Measurements from ENCODE around the gene FYB1.
"Not testable (repeated sequence)": the region's sequence is repeated elsewhere in the genome, so short reads cannot be mapped to it uniquely, and the experiment has no call there.

The FYB1 gene

GRCh38 chr5:39219437-39219836 is at the start of gene FYB1:
TSS of gene FYB1 (minus strand) at chr5:39219563. CDS start at chr5:39202960, 16,603 bp downstream.
- peak; percentile 26 for DNase-seq

- DNase-seq = no peak
Measured at GRCh38 chr5:39267186-39267585, 47.8 kb upstream of the FYB1 start.

- no peak for DNase-seq
Measured at GRCh38 chr5:39266442-39266841, 47.1 kb upstream of the FYB1 start.

GRCh38 chr5:39264528-39264927 is 45.2 kb upstream of the FYB1 start:
- DNase-seq = no peak

GRCh38 chr5:39262981-39263380 is 43.6 kb upstream of the FYB1 start:
- no peak for DNase-seq

GRCh38 chr5:39260095-39260494 is 40.7 kb upstream of the FYB1 start:
- DNase-seq = no peak

- DNase-seq = no peak
Measured at GRCh38 chr5:39257554-39257953, 38.2 kb upstream of the FYB1 start.

- DNase-seq = peak; percentile 62
Measured at GRCh38 chr5:39256477-39257235, 37.3 kb upstream of the FYB1 start.

- DNase-seq = no peak
Measured at GRCh38 chr5:39255406-39255805, 36.0 kb upstream of the FYB1 start.

- no peak for DNase-seq
Measured at GRCh38 chr5:39254671-39255070, 35.3 kb upstream of the FYB1 start.

GRCh38 chr5:39253196-39253595 is 33.8 kb upstream of the FYB1 start:
- DNase-seq = no peak

GRCh38 chr5:39249564-39250274 is 30.4 kb upstream of the FYB1 start:
- no peak for DNase-seq

- DNase-seq = peak; percentile 65
Measured at GRCh38 chr5:39249069-39249468, 29.7 kb upstream of the FYB1 start.

GRCh38 chr5:39240750-39241149 is 21.4 kb upstream of the FYB1 start:
- no peak for DNase-seq

- no peak for DNase-seq
Measured at GRCh38 chr5:39238366-39239105, 19.2 kb upstream of the FYB1 start.

GRCh38 chr5:39236718-39237117 is 17.4 kb upstream of the FYB1 start:
- DNase-seq = no peak

- no peak for DNase-seq
Measured at GRCh38 chr5:39235648-39236047, 16.3 kb upstream of the FYB1 start.

- not testable (repeated sequence) for DNase-seq
Measured at GRCh38 chr5:39234494-39234893, 15.1 kb upstream of the FYB1 start.

- no peak for DNase-seq
Measured at GRCh38 chr5:39233783-39234182, 14.4 kb upstream of the FYB1 start.

- DNase-seq = no peak
Measured at GRCh38 chr5:39231705-39232525, 12.6 kb upstream of the FYB1 start.

GRCh38 chr5:39228596-39228995 is 9.2 kb upstream of the FYB1 start:
- DNase-seq = no peak

GRCh38 chr5:39226558-39226957 is 7.2 kb upstream of the FYB1 start:
- DNase-seq = no peak

- DNase-seq = no peak
Measured at GRCh38 chr5:39226100-39226451, 6.7 kb upstream of the FYB1 start.
